CD14-positive monocyte (primary cell): ENCODE data around the gene PROC. TPM values are rescaled to one million over a fixed set of nuclear protein-coding genes. Genes with fewer than 3 reads are reported as not detected.

Source experiments
- DNase-seq, 3 donors: peaks; one replicate each; pipeline ENCODE4 v3.0.0-alpha.2; 2011 to 2022
- H2AFZ ChIP-seq: 2 replicates; pipeline ENCODE4 v1.6.0; 2012; ENCODE audit warnings: mild to moderate bottlenecking, low read depth, low read length, inconsistent platforms; ENCODE audit not compliant: insufficient read depth, poor library complexity, severe bottlenecking
- H3K27ac ChIP-seq, 2 donors: 1 replicate in 1 of 2; 2 replicates in 1 of 2; pipeline ENCODE4 v1.5.1; 2012 to 2013; ENCODE audit warnings: low read length in 2 of 2, control low read depth in 1 of 2, inconsistent platforms in 1 of 2, low read depth in 1 of 2, mild to moderate bottlenecking in 1 of 2
- H3K27me3 ChIP-seq, 2 donors: one replicate each; pipeline versions ENCODE4 v1.6.0 to v1.6.1; 2011 to 2013; ENCODE audit warnings: low read length in 2 of 2; ENCODE audit not compliant: control insufficient read depth in 2 of 2, insufficient read depth in 2 of 2
- H3K36me3 ChIP-seq, 2 donors: replicated peaks in 1 of 2; 1 replicate in 1 of 2; 2 replicates in 1 of 2; pipeline versions ENCODE4 v1.5.1 to v1.6.1; 2012 to 2013; ENCODE audit warnings: low read length in 2 of 2, control low read depth in 1 of 2, inconsistent platforms in 1 of 2, mild to moderate bottlenecking in 1 of 2; ENCODE audit not compliant: insufficient read depth in 2 of 2, control insufficient read depth in 1 of 2
- H3K4me1 ChIP-seq, 2 donors: 1 replicate in 1 of 2; 2 replicates in 1 of 2; pipeline versions ENCODE4 v1.5.1 to v1.6.1; 2012 to 2013; ENCODE audit warnings: low read length in 2 of 2, control low read depth in 1 of 2, inconsistent platforms in 1 of 2, mild to moderate bottlenecking in 1 of 2, moderate library complexity in 1 of 2; ENCODE audit not compliant: insufficient read depth in 2 of 2, control insufficient read depth in 1 of 2
- H3K4me2 ChIP-seq: replicated peaks from 2 replicates; pipeline ENCODE3; 2012; ENCODE audit warnings: low read length, moderate library complexity, mild to moderate bottlenecking; ENCODE audit not compliant: poor library complexity, severe bottlenecking; ENCODE audit errors: extremely low read depth
- H3K4me3 ChIP-seq, 3 experiments: fragments of 200-600 bp in 1 of 3; sonication (generic) in 1 of 3; replicated peaks in 1 of 3; 1 replicate in 2 of 3; 2 replicates in 1 of 3; pipeline ENCODE4 v1.5.1; 2011 to 2013; ENCODE audit warnings: low read length in 3 of 3, mild to moderate bottlenecking in 3 of 3, control low read depth in 2 of 3, low read depth in 2 of 3, inconsistent platforms in 1 of 3, moderate library complexity in 1 of 3
- H3K79me2 ChIP-seq: 2 replicates; pipeline ENCODE4 v1.6.0; 2012; ENCODE audit warnings: mild to moderate bottlenecking, control low read depth, inconsistent platforms, low read length, moderate library complexity; ENCODE audit not compliant: insufficient read depth
- H3K9ac ChIP-seq: 2 replicates; pipeline ENCODE4 v1.6.0; 2017; ENCODE audit warnings: low read length, mild to moderate bottlenecking; ENCODE audit not compliant: insufficient read depth, poor library complexity, severe bottlenecking
- H3K9me3 ChIP-seq, 2 donors: replicated peaks in 1 of 2; 1 replicate in 1 of 2; 2 replicates in 1 of 2; pipeline versions ENCODE4 v1.5.1 to v1.6.1; 2012 to 2013; ENCODE audit warnings: low read length in 2 of 2, control low read depth in 1 of 2; ENCODE audit not compliant: control insufficient read depth in 1 of 2, insufficient read depth in 1 of 2
- H4K20me1 ChIP-seq: 2 replicates; pipeline ENCODE4 v1.6.0; 2012; ENCODE audit warnings: mild to moderate bottlenecking, low read length, control low read depth, moderate library complexity; ENCODE audit not compliant: insufficient read depth
- H3K27ac Mint-ChIP-seq, 7 donors: one replicate each; pipeline ENCODE4 v1.8.0; 2020; ENCODE audit warnings: mild to moderate bottlenecking in 7 of 7, mixed read lengths in 7 of 7, moderate library complexity in 6 of 7, inconsistent platforms in 2 of 7
- H3K27me3 Mint-ChIP-seq, 3 donors: one replicate each; pipeline ENCODE4 v1.8.0; 2021 to 2022; ENCODE audit warnings: low read depth in 3 of 3, mild to moderate bottlenecking in 3 of 3, mixed read lengths in 3 of 3, moderate library complexity in 3 of 3, inconsistent platforms in 1 of 3
- H3K36me3 Mint-ChIP-seq, 2 donors: one replicate each; pipeline ENCODE4 v1.8.0; 2020; ENCODE audit warnings: mixed read lengths in 2 of 2, inconsistent platforms in 1 of 2, mild to moderate bottlenecking in 1 of 2
- H3K4me1 Mint-ChIP-seq: one replicate; pipeline ENCODE4 v1.8.0; 2020; ENCODE audit warnings: mild to moderate bottlenecking, mixed read lengths
- H3K4me3 Mint-ChIP-seq, 2 donors: one replicate each; pipeline ENCODE4 v1.8.0; 2020; ENCODE audit warnings: mild to moderate bottlenecking in 2 of 2, mixed read lengths in 2 of 2, moderate library complexity in 1 of 2
- H3K9me3 Mint-ChIP-seq, 7 donors: one replicate each; pipeline ENCODE4 v1.8.0; 2020 to 2022; ENCODE audit warnings: mixed read lengths in 7 of 7, mild to moderate bottlenecking in 6 of 7, moderate library complexity in 6 of 7, inconsistent platforms in 2 of 7
- CTCF ChIP-seq: fragments of 200-600 bp; IDR thresholded peaks from one replicate; pipeline ENCODE4 v1.8.0; 2022; ENCODE audit warnings: antibody characterized with exemption, mild to moderate bottlenecking
- WGBS: methylation state at CpG from one replicate; pipeline ENCODE4 v1.1.5; 2013; ENCODE audit warnings: missing lambda C conversion rate; ENCODE audit not compliant: insufficient coverage; 5-methylcytosine and 5-hydroxymethylcytosine counted together
- intact Hi-C, 2 donors: fragments of 100-400 bp; cut with micrococcal nuclease; formaldehyde crosslinking; loops; one replicate each; pipeline versions ENCODE4 v1.15.0 to v1.15.1; 2023
- polyA plus RNA-seq, 3 donors: library from polyadenylated mRNA; depleted of rRNA in 1 of 3; unstranded in 2 of 3; stranded (reverse) in 1 of 3; fragments of 300-500 nt in 2 of 3; fragments of >200 nt in 1 of 3; fragmentation: Illumina TruSeq in 2 of 3; gene quantifications; 1 replicate in 2 of 3; 2 replicates in 1 of 3; pipeline ENCODE4 v1.2.3, GENCODE V29; 2012 to 2021
- small RNA-seq: library from RNA; depleted of rRNA; stranded (forward); fragments of <200 nt; gene quantifications from one replicate; pipeline ENCODE3, GENCODE V24; 2012; ENCODE audit warnings: low read depth; ENCODE audit not compliant: insufficient read length

The PROC gene
- polyA plus RNA-seq, 3 donors, result 0.69 TPM; not detected in 2

- no peaks in the 10 kb centered on the region for H3K4me1 Mint-ChIP-seq
- H3K27me3 Mint-ChIP-seq, result no peaks in the 10 kb centered on the region
- no CpG with 5 or more reads among the region's 1 CpG for WGBS
- Histone ChIP-seq H3K9ac (no peak overlapping the region), H3K4me2 (no peak overlapping the region), H3K36me3 (peaks cover 3 to 24% of the 10 kb centered on the region in 2 donors), H3K9me3 (no peaks in the 10 kb centered on the region), H3K27me3 (no peaks in the 10 kb centered on the region), H3K27ac (no peak overlapping the region), H3K4me3 (no peak overlapping the region), H4K20me1 (no peaks in the 10 kb centered on the region), H3K4me1 (no peaks in the 10 kb centered on the region), H2AFZ (no peak overlapping the region), H3K79me2 (no peaks in the 10 kb centered on the region)
- H3K36me3 Mint-ChIP-seq, result peaks cover 26 to 31% of the 10 kb centered on the region in 2 donors
- no peak for TF ChIP-seq CTCF
- intact Hi-C loops, result no loop called here
- no peak for DNase-seq
- H3K27ac Mint-ChIP-seq, result no peak overlapping the region
- H3K9me3 Mint-ChIP-seq, result peaks cover 4 to 12% (median 8%) of the 10 kb centered on the region in 7 donors
- no peak overlapping the region for H3K4me3 Mint-ChIP-seq
Measured at GRCh38 chr2:127472268-127472667, 54.0 kb downstream of the PROC start.

DNA sequence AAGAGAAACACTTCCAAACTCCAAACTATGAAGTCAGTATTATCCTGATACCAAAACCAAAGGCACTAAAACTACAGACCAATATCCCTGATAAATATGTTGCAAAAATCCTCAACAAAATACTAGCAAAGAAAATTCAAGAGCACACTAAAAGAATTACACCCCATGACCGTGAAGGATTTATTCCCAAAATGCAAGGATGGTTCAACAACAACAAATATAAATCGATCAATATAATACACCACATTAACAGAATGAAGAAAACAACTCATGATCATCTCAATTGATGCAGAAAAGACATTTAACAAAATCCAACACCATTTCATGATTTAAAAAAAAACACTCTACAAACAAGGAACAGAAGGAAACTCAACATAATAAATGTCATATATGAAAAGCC is 57.6 kb downstream of the PROC start:
- no peaks in the 10 kb centered on the region for H3K9me3 ChIP-seq
- intact Hi-C loops, result loop anchor here in 1 of 2 donors (5.0 kb wide), 1 partner anchor 48 kb away; no protein-coding TSS in a partner anchor
- no peak for TF ChIP-seq CTCF
- H3K36me3 ChIP-seq, result peaks cover 7 to 10% of the 10 kb centered on the region in 2 donors
- H3K4me2 ChIP-seq, result no peak overlapping the region
- no peak overlapping the region for H3K27ac Mint-ChIP-seq
- no peak overlapping the region for H2AFZ ChIP-seq
- H3K27ac ChIP-seq, result no peak overlapping the region
- H4K20me1 ChIP-seq, result peaks cover 6% of the 10 kb centered on the region
- WGBS, result no CpG with 5 or more reads among the region's 2 CpGs
- no peak overlapping the region for H3K9ac ChIP-seq
- no peak overlapping the region for H3K4me3 ChIP-seq
- H3K27me3 ChIP-seq, result no peaks in the 10 kb centered on the region
- peaks cover 4 to 12% (median 8%) of the 10 kb centered on the region in 7 donors for H3K9me3 Mint-ChIP-seq
- H3K79me2 ChIP-seq, result no peaks in the 10 kb centered on the region
- no peak for DNase-seq
- H3K36me3 Mint-ChIP-seq, result peaks cover 9 to 19% of the 10 kb centered on the region in 2 donors
- H3K4me3 Mint-ChIP-seq, result no peak overlapping the region
- H3K27me3 Mint-ChIP-seq, result no peaks in the 10 kb centered on the region
- no peaks in the 10 kb centered on the region for H3K4me1 Mint-ChIP-seq
- H3K4me1 ChIP-seq, result no peaks in the 10 kb centered on the region

Small RNA genes within 50 kb of the gene (small RNA-seq; reads per million reads assigned to genes)
- not detected for gene MIR4783
- not detected for gene RNU4-48P

Other genes starting within 250 kb of the PROC start
- not detected for gene CYP27C1, start 198.1 kb upstream of the PROC start, polyA plus RNA-seq
- 10 to 100 TPM; 13.2 to 49.7 (median 16.9) TPM for gene ERCC3, start 124.3 kb upstream of the PROC start, polyA plus RNA-seq
- gene MAP3K2, start 30.5 kb upstream of the PROC start, polyA plus RNA-seq, result 10 to 100 TPM; 16.0 to 86.4 (median 66.3) TPM
- gene IWS1, start 108.1 kb downstream of the PROC start, polyA plus RNA-seq, result 10 to 100 TPM in 2 of 3 donors, 1 to 10 TPM in 1; 7.9 to 21.3 (median 15.6) TPM
- gene MYO7B, start 117.3 kb downstream of the PROC start, polyA plus RNA-seq, result 1 to 10 TPM; 7.3 to 9.8 (median 9.0) TPM
- under 1 TPM in 1 of 3 donors, not detected in 2; 0.07 TPM for gene GPR17, start 227.7 kb downstream of the PROC start, polyA plus RNA-seq